Vagina (tissue), 2 donors: ENCODE results near the gene PRUNE2. TPM values are rescaled to one million over a fixed set of nuclear protein-coding genes. Genes with fewer than 3 reads are reported as not detected.

Experiments
- DNase-seq, 2 donors: peaks; one replicate each; pipeline ENCODE4 v3.0.0-alpha.2; 2017; ENCODE audit errors: extremely low spot score in 2 of 2
- H3K27ac ChIP-seq: fragments of 200-600 bp; sonication (generic); one replicate; pipeline ENCODE4 v1.5.1; 2019
- H3K27me3 ChIP-seq: fragments of 200-600 bp; sonication (generic); one replicate; pipeline ENCODE4 v1.5.1; 2019
- H3K36me3 ChIP-seq, 2 donors: fragments of 200-600 bp; sonication (generic); one replicate each; pipeline ENCODE4 v1.5.1; 2017 to 2019
- H3K4me1 ChIP-seq: fragments of 200-600 bp; sonication (generic); one replicate; pipeline ENCODE4 v1.5.1; 2019
- H3K4me3 ChIP-seq, 2 donors: fragments of 200-600 bp; sonication (generic); 1 replicate in 1 of 2; 2 replicates in 1 of 2; pipeline ENCODE4 v1.5.1; 2016 to 2019
- H3K9me3 ChIP-seq: fragments of 200-600 bp; sonication (generic); one replicate; pipeline ENCODE4 v1.5.1; 2019
- CTCF ChIP-seq, 3 experiments: fragments of 450-650 bp in 2 of 3; fragments of 200-600 bp in 1 of 3; sonication (generic) in 1 of 3; IDR thresholded peaks; one replicate each; pipeline ENCODE4 v1.5.1; 2017 to 2019; ENCODE audit warnings: antibody characterized with exemption in 3 of 3, mild to moderate bottlenecking in 2 of 3, moderate library complexity in 2 of 3
- POLR2A ChIP-seq, 2 donors: fragments of 450-650 bp; IDR thresholded peaks; one replicate each; pipeline ENCODE4 v1.6.1; 2017; ENCODE audit warnings: antibody characterized with exemption in 2 of 2, mild to moderate bottlenecking in 2 of 2, moderate library complexity in 2 of 2
- POLR2AphosphoS5 ChIP-seq, 2 donors: sonication (generic); formaldehyde crosslinking; IDR thresholded peaks; one replicate each; pipeline ENCODE4 v1.9.0; 2017; ENCODE audit warnings: antibody characterized with exemption in 2 of 2, mild to moderate bottlenecking in 2 of 2, low read depth in 1 of 2; ENCODE audit not compliant: insufficient read depth in 1 of 2
- intact Hi-C: fragments of 100-400 bp; cut with DNase I; formaldehyde crosslinking; loops from one replicate; pipeline ENCODE4 v1.15.1; 2023
- total RNA-seq: library from RNA; depleted of rRNA; stranded (reverse); fragments of >200 nt; gene quantifications from one replicate; pipeline ENCODE4 v1.2.3, GENCODE V29; 2016

Gene PRUNE2
- total RNA-seq, 1 donor from 2014 or later, result 75.6 TPM

GRCh38 chr9:76571288-76571687 lies 334.6 kb downstream of the PRUNE2 start:
- no peak for DNase-seq
- H3K27me3 ChIP-seq, result no peaks in the 10 kb centered on the region
- no peaks in the 10 kb centered on the region for H3K9me3 ChIP-seq
- no peak for TF ChIP-seq POLR2AphosphoS5 (IDR thresholded peaks at IDR 0.05; ENCODE audit: insufficient read depth in 1 of 2, low read depth in 1 of 2)
- TF ChIP-seq POLR2A (IDR thresholded peaks at IDR 0.05), result no peak
- TF ChIP-seq CTCF (IDR thresholded peaks at IDR 0.05), result no peak
- H3K36me3 ChIP-seq, result no peaks in the 10 kb centered on the region
- H3K4me3 ChIP-seq, result peak overlapping the region; percentile 24 to 41
- H3K27ac ChIP-seq, result no peak overlapping the region
- intact Hi-C loops, result no loop called here
- no peaks in the 10 kb centered on the region for H3K4me1 ChIP-seq

GRCh38 chr9:76570826-76571225 lies 335.1 kb downstream of the PRUNE2 start:
- DNase-seq, result no peak
- Histone ChIP-seq H3K27ac (no peak overlapping the region), H3K9me3 (no peaks in the 10 kb centered on the region), H3K27me3 (no peaks in the 10 kb centered on the region), H3K4me3 (no peak overlapping the region), H3K36me3 (no peaks in the 10 kb centered on the region), H3K4me1 (no peaks in the 10 kb centered on the region)
- TF ChIP-seq POLR2A (IDR thresholded peaks at IDR 0.05), result no peak
- no peak for TF ChIP-seq CTCF (IDR thresholded peaks at IDR 0.05)
- no peak for TF ChIP-seq POLR2AphosphoS5 (IDR thresholded peaks at IDR 0.05; ENCODE audit: insufficient read depth in 1 of 2, low read depth in 1 of 2)
- intact Hi-C loops, result no loop called here

GRCh38 chr9:76567086-76567485 lies 338.8 kb downstream of the PRUNE2 start:
- Histone ChIP-seq H3K36me3 (no peaks in the 10 kb centered on the region), H3K4me3 (no peak overlapping the region), H3K27me3 (no peaks in the 10 kb centered on the region), H3K27ac (no peak overlapping the region), H3K9me3 (no peaks in the 10 kb centered on the region), H3K4me1 (no peaks in the 10 kb centered on the region)
- TF ChIP-seq CTCF (IDR thresholded peaks at IDR 0.05) (no peak), POLR2A (IDR thresholded peaks at IDR 0.05) (no peak), POLR2AphosphoS5 (IDR thresholded peaks at IDR 0.05; ENCODE audit: insufficient read depth in 1 of 2, low read depth in 1 of 2) (no peak)
- DNase-seq, result no peak
- intact Hi-C loops, result no loop called here

- H3K27me3 ChIP-seq, result no peaks in the 10 kb centered on the region
- H3K9me3 ChIP-seq, result no peaks in the 10 kb centered on the region
- no peak overlapping the region for H3K4me3 ChIP-seq
- no peak for TF ChIP-seq CTCF (IDR thresholded peaks at IDR 0.05)
- no peak for TF ChIP-seq POLR2AphosphoS5 (IDR thresholded peaks at IDR 0.05; ENCODE audit: insufficient read depth in 1 of 2, low read depth in 1 of 2)
- TF ChIP-seq POLR2A (IDR thresholded peaks at IDR 0.05), result no peak
- H3K27ac ChIP-seq, result no peak overlapping the region
- no peaks in the 10 kb centered on the region for H3K36me3 ChIP-seq
- intact Hi-C loops, result no loop called here
- no peaks in the 10 kb centered on the region for H3K4me1 ChIP-seq
- no peak for DNase-seq
Observed at GRCh38 chr9:76564297-76564696, 341.6 kb downstream of the PRUNE2 start.

GRCh38 chr9:76562511-76562911 lies 343.4 kb downstream of the PRUNE2 start:
- Histone ChIP-seq H3K9me3 (no peaks in the 10 kb centered on the region), H3K4me1 (no peaks in the 10 kb centered on the region), H3K36me3 (no peaks in the 10 kb centered on the region), H3K27ac (no peak overlapping the region), H3K27me3 (no peaks in the 10 kb centered on the region), H3K4me3 (no peak overlapping the region)
- DNase-seq, result no peak
- no peak for TF ChIP-seq POLR2AphosphoS5 (IDR thresholded peaks at IDR 0.05; ENCODE audit: insufficient read depth in 1 of 2, low read depth in 1 of 2)
- TF ChIP-seq CTCF (IDR thresholded peaks at IDR 0.05), result no peak
- no peak for TF ChIP-seq POLR2A (IDR thresholded peaks at IDR 0.05)
- intact Hi-C loops, result no loop called here
